Measurements from ENCODE around the gene FAM170B. TPM values are rescaled to one million over a fixed set of nuclear protein-coding genes. Genes with fewer than 3 reads are reported as not detected.

Gene FAM170B
- total RNA-seq, 1 donor from 2014 or later = not detected

DNA sequence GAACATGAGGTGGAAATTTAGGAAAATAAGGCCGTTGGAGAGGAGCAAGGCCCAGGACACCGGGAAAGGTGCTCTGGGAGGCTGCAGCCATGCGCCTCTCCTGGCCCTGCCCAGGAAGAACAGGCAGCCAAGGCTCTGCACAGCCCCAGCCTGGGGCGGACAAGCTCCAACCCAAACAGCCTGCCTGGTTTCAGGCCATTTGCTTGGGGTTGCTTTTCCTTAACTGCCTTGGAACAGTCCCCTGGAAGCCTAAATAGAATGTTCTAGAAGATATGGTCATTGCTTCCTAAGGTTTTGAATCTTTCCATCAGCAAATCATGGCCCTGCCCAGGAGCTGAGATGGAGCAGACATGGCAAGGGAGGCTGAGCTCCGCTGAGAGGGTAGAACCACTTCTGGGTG, 29.5 kb downstream of the FAM170B start:
- TF ChIP-seq, protein P1, sequence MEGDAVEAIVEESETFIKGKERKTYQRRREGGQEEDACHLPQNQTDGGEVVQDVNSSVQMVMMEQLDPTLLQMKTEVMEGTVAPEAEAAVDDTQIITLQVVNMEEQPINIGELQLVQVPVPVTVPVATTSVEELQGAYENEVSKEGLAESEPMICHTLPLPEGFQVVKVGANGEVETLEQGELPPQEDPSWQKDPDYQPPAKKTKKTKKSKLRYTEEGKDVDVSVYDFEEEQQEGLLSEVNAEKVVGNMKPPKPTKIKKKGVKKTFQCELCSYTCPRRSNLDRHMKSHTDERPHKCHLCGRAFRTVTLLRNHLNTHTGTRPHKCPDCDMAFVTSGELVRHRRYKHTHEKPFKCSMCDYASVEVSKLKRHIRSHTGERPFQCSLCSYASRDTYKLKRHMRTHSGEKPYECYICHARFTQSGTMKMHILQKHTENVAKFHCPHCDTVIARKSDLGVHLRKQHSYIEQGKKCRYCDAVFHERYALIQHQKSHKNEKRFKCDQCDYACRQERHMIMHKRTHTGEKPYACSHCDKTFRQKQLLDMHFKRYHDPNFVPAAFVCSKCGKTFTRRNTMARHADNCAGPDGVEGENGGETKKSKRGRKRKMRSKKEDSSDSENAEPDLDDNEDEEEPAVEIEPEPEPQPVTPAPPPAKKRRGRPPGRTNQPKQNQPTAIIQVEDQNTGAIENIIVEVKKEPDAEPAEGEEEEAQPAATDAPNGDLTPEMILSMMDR (IDR thresholded peaks at IDR 0.05) = no peak
- Histone ChIP-seq H3K27ac (no peak overlapping the region), H3K4me3 (no peak overlapping the region), H3K27me3 (no peaks in the 10 kb centered on the region), H3K36me3 (no peaks in the 10 kb centered on the region), H3K4me1 (peaks cover 22% of the 10 kb centered on the region), H3K9me3 (no peaks in the 10 kb centered on the region)
- ATAC-seq (no peak), DNase-seq (peak; percentile 34)
- intact Hi-C loops (cut with DNase I) = no loop called here

- Histone ChIP-seq H3K27me3 (no peaks in the 10 kb centered on the region), H3K9me3 (no peaks in the 10 kb centered on the region), H3K27ac (no peak overlapping the region), H3K4me1 (peaks cover 17% of the 10 kb centered on the region), H3K4me3 (no peak overlapping the region), H3K36me3 (no peaks in the 10 kb centered on the region)
- TF ChIP-seq, protein P1 (IDR thresholded peaks at IDR 0.05) = no peak
- intact Hi-C loops (cut with DNase I) = no loop called here
- DNase-seq (peak; percentile 7), ATAC-seq (no peak)
Observed at GRCh38 chr10:49103761-49104160, 30.1 kb downstream of the FAM170B start.

- DNase-seq = no peak
- Histone ChIP-seq H3K27me3 (no peaks in the 10 kb centered on the region), H3K9me3 (no peaks in the 10 kb centered on the region), H3K4me1 (peaks cover 4% of the 10 kb centered on the region), H3K36me3 (no peaks in the 10 kb centered on the region), H3K4me3 (no peak overlapping the region), H3K27ac (no peak overlapping the region)
- intact Hi-C loops (cut with DNase I) = no loop called here
- TF ChIP-seq, protein P1 (IDR thresholded peaks at IDR 0.05) = no peak
- ATAC-seq = no peak
Observed at GRCh38 chr10:49099046-49099445, 34.8 kb downstream of the FAM170B start.

DNA sequence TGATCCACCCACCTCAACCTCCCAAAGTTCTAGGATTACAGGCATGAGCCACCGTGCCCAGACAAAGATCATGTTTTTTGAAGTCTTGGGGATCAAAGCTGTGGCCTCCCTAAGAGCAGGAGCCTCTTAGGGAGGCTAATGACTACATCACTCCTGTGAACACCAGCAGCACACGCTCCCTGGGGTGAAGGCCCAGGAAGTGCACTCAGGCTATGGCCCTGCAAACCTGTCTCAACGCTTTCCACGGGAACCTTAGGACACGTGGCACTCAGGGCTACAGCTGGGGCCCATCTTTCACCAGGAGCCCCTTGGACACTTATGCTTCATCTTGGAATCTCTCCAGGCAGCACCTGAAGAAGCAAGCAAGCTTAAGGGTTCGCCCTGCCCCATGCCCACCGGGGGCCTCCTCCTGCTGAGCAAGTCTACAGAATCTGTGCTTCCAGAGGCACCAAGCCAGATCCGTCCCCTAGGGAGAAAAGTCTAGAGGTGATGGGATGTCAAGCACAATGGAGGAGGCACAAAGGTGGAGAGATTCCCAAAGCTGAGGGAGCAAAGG, 36.9 kb downstream of the FAM170B start:
- Histone ChIP-seq H3K4me1 (peaks cover 4% of the 10 kb centered on the region), H3K36me3 (no peaks in the 10 kb centered on the region), H3K27me3 (no peaks in the 10 kb centered on the region), H3K9me3 (no peaks in the 10 kb centered on the region), H3K27ac (no peak overlapping the region), H3K4me3 (no peak overlapping the region)
- TF ChIP-seq, protein P1 (IDR thresholded peaks at IDR 0.05) = no peak
- no peak for ATAC-seq
- DNase-seq = peak; percentile 33
- intact Hi-C loops (cut with DNase I) = no loop called here

- Histone ChIP-seq H3K27me3 (no peaks in the 10 kb centered on the region), H3K4me3 (no peak overlapping the region), H3K36me3 (no peaks in the 10 kb centered on the region), H3K4me1 (peaks cover 18% of the 10 kb centered on the region), H3K27ac (no peak overlapping the region), H3K9me3 (no peaks in the 10 kb centered on the region)
- DNase-seq (no peak), ATAC-seq (no peak)
- TF ChIP-seq, protein P1 (IDR thresholded peaks at IDR 0.05) = no peak
- intact Hi-C loops (cut with DNase I) = no loop called here
Observed at GRCh38 chr10:49094646-49095045, 39.2 kb downstream of the FAM170B start.

DNA sequence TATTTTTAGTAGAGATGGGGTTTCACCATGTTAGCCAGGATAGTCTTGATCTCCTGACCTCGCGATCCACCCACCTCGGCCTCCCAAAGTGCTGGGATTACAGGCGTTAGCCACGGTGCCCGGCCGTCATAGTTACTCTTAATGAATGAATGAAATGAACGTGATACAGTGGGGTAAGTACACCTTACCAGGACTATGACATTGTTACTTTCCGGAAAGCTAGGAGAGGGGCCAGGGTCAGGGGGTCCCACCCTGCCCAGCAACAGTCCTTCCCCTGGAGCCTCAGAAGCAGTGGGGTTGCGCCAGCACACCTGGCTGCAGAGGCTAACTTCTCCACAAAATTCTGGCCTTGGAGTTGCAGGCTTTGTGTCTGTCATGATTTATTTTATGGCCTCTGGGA, 39.9 kb downstream of the FAM170B start:
- no peaks in the 10 kb centered on the region for H3K27me3 ChIP-seq
- TF ChIP-seq, protein P1 (IDR thresholded peaks at IDR 0.05) = no peak
- no peak overlapping the region for H3K27ac ChIP-seq
- H3K4me3 ChIP-seq = no peak overlapping the region
- ATAC-seq (no peak), DNase-seq (peak; percentile 37)
- intact Hi-C loops (cut with DNase I) = no loop called here
- H3K9me3 ChIP-seq = no peaks in the 10 kb centered on the region
- peaks cover 26% of the 10 kb centered on the region for H3K4me1 ChIP-seq
- H3K36me3 ChIP-seq = no peaks in the 10 kb centered on the region
